HUES64 (cell line): ENCODE data around the gene RUBCNL.
"Not testable (repeated sequence)": the region's sequence is repeated elsewhere in the genome, so short reads cannot be mapped to it uniquely, and the experiment has no call there.

Experiments
- H3K27ac ChIP-seq: 2 replicates; pipeline ENCODE4 v1.7.0; 2013; ENCODE audit warnings: low read depth, low read length, inconsistent platforms
- H3K27me3 ChIP-seq: 2 replicates; pipeline ENCODE4 v1.6.1; 2013; ENCODE audit warnings: mild to moderate bottlenecking, low read length; ENCODE audit not compliant: insufficient read depth
- H3K36me3 ChIP-seq: 2 replicates; pipeline ENCODE4 v1.6.1; 2013; ENCODE audit warnings: mild to moderate bottlenecking, low read length; ENCODE audit not compliant: insufficient read depth
- H3K4me1 ChIP-seq: 2 replicates; pipeline ENCODE4 v1.6.1; 2013; ENCODE audit warnings: mild to moderate bottlenecking, low read length, moderate library complexity; ENCODE audit not compliant: insufficient read depth
- H3K4me3 ChIP-seq: 2 replicates; pipeline ENCODE4 v1.5.1; 2013; ENCODE audit warnings: mild to moderate bottlenecking, low read length, moderate library complexity
- H3K9ac ChIP-seq: 2 replicates; pipeline ENCODE4 v1.6.1; 2013; ENCODE audit warnings: mild to moderate bottlenecking, low read depth, low read length
- H3K9me3 ChIP-seq: 2 replicates; pipeline ENCODE4 v1.6.1; 2013; ENCODE audit warnings: low read depth, low read length; ENCODE audit not compliant: insufficient read depth
- WGBS: fragments of 150-250, 120-280 bp; methylation state at CpG from one replicate; pipeline ENCODE4 v1.1.7; 2013; ENCODE audit warnings: missing lambda C conversion rate; 5-methylcytosine and 5-hydroxymethylcytosine counted together

The RUBCNL gene

GRCh38 chr13:46372938-46373337 is 14.1 kb downstream of the RUBCNL start:
- WGBS: 95% methylated on average over 8 of the region's 8 CpGs
- not testable (repeated sequence) for H3K27ac ChIP-seq, H3K4me1 ChIP-seq, H3K9ac ChIP-seq, H3K27me3 ChIP-seq, H3K4me3 ChIP-seq, H3K36me3 ChIP-seq, H3K9me3 ChIP-seq

- Histone ChIP-seq H3K36me3 (no peaks in the 10 kb centered on the region), H3K9me3 (no peaks in the 10 kb centered on the region), H3K27ac (no peak overlapping the region), H3K4me1 (no peaks in the 10 kb centered on the region), H3K9ac (no peak overlapping the region), H3K27me3 (no peaks in the 10 kb centered on the region), H3K4me3 (no peak overlapping the region)
- WGBS: 95% methylated on average over 9 of the region's 9 CpGs
Observed at GRCh38 chr13:46372071-46372470, 15.0 kb downstream of the RUBCNL start.

- H3K4me3 ChIP-seq: no peak overlapping the region
- H3K4me1 ChIP-seq: no peaks in the 10 kb centered on the region
- H3K27me3 ChIP-seq: no peaks in the 10 kb centered on the region
- H3K27ac ChIP-seq: no peak overlapping the region
- no peaks in the 10 kb centered on the region for H3K9me3 ChIP-seq
- 91% methylated on average over 4 of the region's 4 CpGs for WGBS
- no peak overlapping the region for H3K9ac ChIP-seq
- no peaks in the 10 kb centered on the region for H3K36me3 ChIP-seq
Observed at GRCh38 chr13:46369506-46370277, 17.4 kb downstream of the RUBCNL start.

GRCh38 chr13:46367617-46368327 is 19.3 kb downstream of the RUBCNL start:
- Histone ChIP-seq H3K27ac (no peak overlapping the region), H3K27me3 (no peaks in the 10 kb centered on the region), H3K4me1 (no peaks in the 10 kb centered on the region), H3K36me3 (no peaks in the 10 kb centered on the region), H3K4me3 (no peak overlapping the region), H3K9ac (no peak overlapping the region), H3K9me3 (no peaks in the 10 kb centered on the region)
- WGBS: 92% methylated on average over 2 of the region's 3 CpGs

GRCh38 chr13:46361276-46361934 is 25.6 kb downstream of the RUBCNL start:
- no peak overlapping the region for H3K9ac ChIP-seq
- 98% methylated on average over 5 of the region's 7 CpGs for WGBS
- H3K4me3 ChIP-seq: no peak overlapping the region
- H3K36me3 ChIP-seq: no peaks in the 10 kb centered on the region
- H3K9me3 ChIP-seq: no peaks in the 10 kb centered on the region
- no peaks in the 10 kb centered on the region for H3K27me3 ChIP-seq
- no peak overlapping the region for H3K27ac ChIP-seq
- no peaks in the 10 kb centered on the region; the same call in 1 of the 2 replicates for H3K4me1 ChIP-seq

- no peak overlapping the region for H3K27ac ChIP-seq
- no peaks in the 10 kb centered on the region for H3K9me3 ChIP-seq
- WGBS: 90% methylated on average over 3 of the region's 3 CpGs
- H3K27me3 ChIP-seq: no peaks in the 10 kb centered on the region
- no peaks in the 10 kb centered on the region for H3K36me3 ChIP-seq
- H3K9ac ChIP-seq: no peak overlapping the region
- H3K4me3 ChIP-seq: no peak overlapping the region
- no peaks in the 10 kb centered on the region; the same call in 1 of the 2 replicates for H3K4me1 ChIP-seq
Observed at GRCh38 chr13:46360604-46361003, 26.4 kb downstream of the RUBCNL start.

GRCh38 chr13:46359714-46360113 is 27.3 kb downstream of the RUBCNL start:
- Histone ChIP-seq H3K4me3 (no peak overlapping the region), H3K36me3 (no peaks in the 10 kb centered on the region), H3K9ac (no peak overlapping the region), H3K27ac (no peak overlapping the region), H3K4me1 (no peaks in the 10 kb centered on the region; the same call in 1 of the 2 replicates), H3K9me3 (no peaks in the 10 kb centered on the region), H3K27me3 (no peaks in the 10 kb centered on the region)
- WGBS: 71% methylated on average over 1 of the region's 1 CpG

- no peak overlapping the region for H3K4me3 ChIP-seq
- H3K9ac ChIP-seq: no peak overlapping the region
- no peak overlapping the region for H3K27ac ChIP-seq
- 94% methylated on average over 11 of the region's 11 CpGs for WGBS
- H3K27me3 ChIP-seq: no peaks in the 10 kb centered on the region
- H3K4me1 ChIP-seq: no peaks in the 10 kb centered on the region; the same call in 1 of the 2 replicates
- no peaks in the 10 kb centered on the region for H3K36me3 ChIP-seq
- H3K9me3 ChIP-seq: no peaks in the 10 kb centered on the region
Observed at GRCh38 chr13:46355901-46356590, 31.0 kb downstream of the RUBCNL start.

- no peak overlapping the region for H3K9ac ChIP-seq
- H3K27me3 ChIP-seq: no peaks in the 10 kb centered on the region
- WGBS: 77% methylated on average over 5 of the region's 5 CpGs
- no peaks in the 10 kb centered on the region for H3K36me3 ChIP-seq
- H3K9me3 ChIP-seq: no peaks in the 10 kb centered on the region
- no peaks in the 10 kb centered on the region for H3K4me1 ChIP-seq
- H3K4me3 ChIP-seq: no peak overlapping the region
- H3K27ac ChIP-seq: no peak overlapping the region
Observed at GRCh38 chr13:46355088-46355468, 32.0 kb downstream of the RUBCNL start.

GRCh38 chr13:46354156-46355087 is 32.6 kb downstream of the RUBCNL start:
- H3K27ac ChIP-seq: no peak overlapping the region
- no peaks in the 10 kb centered on the region for H3K4me1 ChIP-seq
- no peaks in the 10 kb centered on the region for H3K36me3 ChIP-seq
- H3K9me3 ChIP-seq: no peaks in the 10 kb centered on the region
- H3K4me3 ChIP-seq: no peak overlapping the region
- no peaks in the 10 kb centered on the region for H3K27me3 ChIP-seq
- no peak overlapping the region for H3K9ac ChIP-seq
- WGBS: 89% methylated on average over 9 of the region's 9 CpGs
